ENCODE measurements around the gene CCDC196.

CCDC196 gene

GRCh38 chr14:66485910-66486421, at the start of gene CCDC196:
CCDC196 (plus strand) TSS chr14:66486371; CDS start chr14:66486503, 132 bp downstream.
- no peak for DNase-seq

- no peak for DNase-seq
Measured at GRCh38 chr14:66440801-66441200, 45.4 kb upstream of the CCDC196 start.

- no peak for DNase-seq
Measured at GRCh38 chr14:66442953-66443571, 43.1 kb upstream of the CCDC196 start.

- DNase-seq = no peak
Measured at GRCh38 chr14:66443785-66444184, 42.4 kb upstream of the CCDC196 start.

- no peak for DNase-seq
Measured at GRCh38 chr14:66444271-66444927, 41.8 kb upstream of the CCDC196 start.

GRCh38 chr14:66445936-66446335, 40.2 kb upstream of the CCDC196 start:
- DNase-seq = no peak

GRCh38 chr14:66453469-66453868, 32.7 kb upstream of the CCDC196 start:
- DNase-seq = no peak

GRCh38 chr14:66459603-66460002, 26.6 kb upstream of the CCDC196 start:
- DNase-seq = no peak

GRCh38 chr14:66464261-66464660, 21.9 kb upstream of the CCDC196 start:
- DNase-seq = no peak

- no peak for DNase-seq
Measured at GRCh38 chr14:66468778-66469367, 17.3 kb upstream of the CCDC196 start.

GRCh38 chr14:66471584-66471983, 14.6 kb upstream of the CCDC196 start:
- DNase-seq = no peak

- DNase-seq = no peak
Measured at GRCh38 chr14:66472251-66472650, 13.9 kb upstream of the CCDC196 start.

- no peak for DNase-seq
Measured at GRCh38 chr14:66473223-66473622, 12.9 kb upstream of the CCDC196 start.

- DNase-seq = peak; percentile 24
Measured at GRCh38 chr14:66476964-66477363, 9.2 kb upstream of the CCDC196 start.

GRCh38 chr14:66477567-66477966, 8.6 kb upstream of the CCDC196 start:
- DNase-seq = peak; percentile 3

GRCh38 chr14:66482873-66483272, 3.3 kb upstream of the CCDC196 start:
- no peak for DNase-seq

- no peak for DNase-seq
Measured at GRCh38 chr14:66483322-66483721, 2.8 kb upstream of the CCDC196 start.

- DNase-seq = no peak
Measured at GRCh38 chr14:66485029-66485428, 1.1 kb upstream of the CCDC196 start.

GRCh38 chr14:66487164-66487563, 993 bp downstream of the CCDC196 start:
- DNase-seq = peak; percentile 16

GRCh38 chr14:66490143-66491111, 4.3 kb downstream of the CCDC196 start:
- no peak for DNase-seq

GRCh38 chr14:66493750-66494149, 7.6 kb downstream of the CCDC196 start:
- no peak for DNase-seq

GRCh38 chr14:66495218-66496098, 9.3 kb downstream of the CCDC196 start:
- DNase-seq = peak; percentile 62

All from OCI-M1 (cell line).